GM04504 (cell line): ENCODE data around the gene LGALS1.
A peak's percentile ranks its signal among the peaks of the same experiment; 100 is the strongest.

Experiments
- DNase-seq: peaks from one replicate; pipeline ENCODE4 v3.0.0-alpha.2; 2012; ENCODE audit warnings: low read depth

LGALS1 gene

DNA sequence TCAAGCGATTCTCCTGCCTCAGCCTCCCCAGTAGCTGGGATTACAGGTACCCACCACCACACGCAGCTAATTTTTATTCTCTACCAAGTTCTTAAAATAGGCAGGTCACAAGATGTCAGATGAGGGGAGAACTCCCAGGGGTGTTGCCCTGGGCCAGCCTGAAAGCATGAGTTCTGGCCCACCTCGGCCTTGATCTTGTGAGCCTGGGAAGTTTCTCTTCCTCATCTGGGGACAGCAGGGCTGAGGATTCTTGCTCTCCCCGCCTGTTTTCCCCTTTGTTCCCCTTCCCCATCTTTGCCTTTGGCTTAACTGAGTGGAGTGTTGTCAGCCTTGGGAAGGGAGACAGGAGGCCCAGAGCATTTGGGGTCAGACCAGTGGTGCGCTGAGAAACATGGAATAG lies 13.4 kb upstream of the LGALS1 start:
- DNase-seq = no peak

DNA sequence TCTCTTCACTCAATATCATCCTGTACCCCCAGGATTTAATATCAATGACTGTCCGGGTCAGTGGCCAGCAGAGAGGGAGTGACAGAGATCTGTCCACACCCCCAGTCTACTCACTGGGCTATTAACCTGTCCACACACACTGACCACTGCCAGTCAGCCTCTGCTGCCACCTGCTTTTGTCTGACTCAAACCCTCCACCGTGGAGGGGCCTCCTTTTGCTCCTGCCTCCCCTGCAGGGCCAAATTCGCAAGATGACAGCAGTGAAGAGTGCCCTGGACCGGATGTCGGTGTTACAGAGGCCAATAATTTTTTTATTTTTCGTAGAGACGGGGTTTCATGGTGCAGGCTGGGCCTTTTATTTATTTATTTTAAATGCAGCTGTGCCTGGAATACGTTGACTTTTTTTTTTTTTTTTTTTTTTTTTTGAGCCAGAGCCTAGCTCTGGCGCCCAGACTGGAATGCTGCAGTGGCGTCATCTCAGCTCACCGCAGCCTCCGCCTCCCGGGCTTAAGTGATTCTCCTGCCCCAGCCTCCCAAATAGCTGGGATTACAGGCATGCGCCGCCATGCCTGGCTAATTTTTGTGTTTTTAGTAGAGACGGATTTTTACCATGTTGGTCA lies 11.8 kb upstream of the LGALS1 start:
- no peak for DNase-seq

DNA sequence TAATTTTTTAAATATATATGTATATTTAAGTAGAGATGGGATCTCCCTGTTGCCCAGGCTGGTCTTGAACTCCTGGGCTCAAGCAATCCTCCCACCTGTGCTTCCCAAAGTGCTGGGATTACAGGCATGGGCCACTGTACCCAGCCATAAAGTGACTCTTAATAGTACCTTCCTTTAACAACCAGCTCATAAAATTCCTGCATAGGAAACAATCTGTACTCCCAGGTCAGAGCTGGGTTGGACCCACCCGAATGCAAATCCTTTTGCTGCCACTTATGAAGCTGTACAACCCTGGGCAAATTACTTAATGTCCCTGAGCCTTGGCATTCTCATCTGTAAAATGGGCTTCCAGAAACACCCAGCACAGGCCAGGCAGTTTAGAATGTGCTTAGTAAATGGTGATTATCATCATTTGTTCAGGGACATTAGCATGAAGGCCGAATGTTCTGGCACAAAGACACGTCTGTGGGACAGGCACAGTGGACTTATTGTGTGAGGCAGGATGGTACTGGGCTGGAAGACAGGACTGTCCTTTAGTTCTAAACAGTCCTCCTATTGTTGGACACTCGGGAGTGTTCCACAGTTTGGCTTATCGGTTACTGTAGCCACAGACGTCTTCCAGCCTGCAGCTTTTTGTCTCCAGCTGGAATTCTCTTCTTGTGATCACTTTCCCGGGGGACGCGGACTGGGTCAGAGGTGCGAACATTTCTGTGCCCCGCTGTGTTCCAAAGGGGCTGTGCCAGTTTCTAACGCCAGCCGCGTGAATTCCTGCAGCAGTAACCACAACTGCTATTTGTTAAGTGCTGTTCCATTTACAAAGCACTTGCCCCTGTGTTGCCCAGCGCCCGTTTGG lies 11.0 kb upstream of the LGALS1 start:
- DNase-seq = no peak

DNA sequence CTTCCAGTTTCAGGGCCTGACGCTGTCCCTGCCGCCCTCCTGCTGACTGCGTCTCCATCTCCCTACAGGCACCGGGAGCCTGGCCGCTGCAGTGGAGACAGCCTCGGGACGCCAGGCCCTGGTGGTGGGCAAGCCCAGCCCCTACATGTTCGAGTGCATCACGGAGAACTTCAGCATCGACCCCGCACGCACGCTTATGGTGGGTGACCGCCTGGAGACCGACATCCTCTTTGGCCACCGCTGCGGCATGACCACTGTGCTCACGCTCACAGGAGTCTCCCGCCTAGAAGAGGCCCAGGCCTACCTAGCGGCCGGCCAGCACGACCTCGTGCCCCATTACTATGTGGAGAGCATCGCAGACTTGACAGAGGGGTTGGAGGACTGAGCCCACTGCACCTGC lies 9.9 kb upstream of the LGALS1 start:
- no peak for DNase-seq

DNA sequence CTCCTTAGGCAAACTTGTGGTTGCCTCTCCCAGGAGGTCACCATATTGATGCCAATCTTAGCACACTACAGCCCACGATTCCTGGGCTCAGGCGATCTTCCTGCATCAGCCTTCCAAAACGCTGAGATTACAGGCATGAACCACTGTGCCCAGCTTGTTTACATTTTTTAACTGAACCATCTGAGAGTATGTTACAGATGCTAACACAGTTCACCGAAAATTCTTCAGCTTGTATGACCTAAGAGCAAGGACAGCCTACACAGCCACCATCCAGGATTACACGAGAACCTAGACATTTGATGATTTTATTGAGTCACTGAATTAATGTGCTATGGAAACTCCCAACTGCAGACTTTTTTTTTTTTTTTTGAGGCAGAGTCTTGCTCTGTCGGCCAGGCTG lies 5.8 kb upstream of the LGALS1 start:
- peak; percentile 65 for DNase-seq

DNA sequence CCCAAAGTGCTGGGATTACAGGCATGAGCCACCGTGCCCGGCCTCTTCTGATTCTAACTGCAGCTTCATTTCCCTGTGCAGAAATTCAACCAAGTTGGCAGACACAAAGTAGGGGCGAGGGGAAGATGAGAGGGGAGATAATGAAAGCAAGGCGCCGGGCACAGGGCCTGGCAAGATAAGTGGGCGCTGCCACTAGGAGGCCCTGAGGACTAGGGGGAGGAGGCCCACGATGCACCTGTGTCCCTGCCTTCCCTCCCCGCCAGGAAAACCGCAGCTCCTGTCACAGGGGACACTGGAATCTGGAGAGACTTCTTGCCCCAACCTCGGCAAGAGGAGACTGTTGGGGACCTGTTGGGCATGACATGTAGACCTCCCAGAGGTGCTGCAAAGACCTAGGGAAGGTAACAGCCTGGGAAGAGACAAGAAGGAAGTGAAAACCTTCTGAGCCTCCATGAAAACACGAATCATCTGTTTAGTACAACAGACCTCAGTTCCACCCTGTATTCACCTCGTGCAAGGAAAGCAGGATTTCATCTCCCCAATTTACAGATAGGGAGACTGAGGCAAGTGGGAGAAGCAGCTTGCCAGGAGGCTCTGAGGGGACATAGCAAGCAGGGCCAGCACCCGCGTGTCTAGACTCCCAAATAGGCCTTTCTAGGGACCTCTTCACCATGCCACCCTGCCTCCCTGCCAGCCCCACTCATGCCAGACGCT lies 3.1 kb upstream of the LGALS1 start:
- DNase-seq = no peak

DNA sequence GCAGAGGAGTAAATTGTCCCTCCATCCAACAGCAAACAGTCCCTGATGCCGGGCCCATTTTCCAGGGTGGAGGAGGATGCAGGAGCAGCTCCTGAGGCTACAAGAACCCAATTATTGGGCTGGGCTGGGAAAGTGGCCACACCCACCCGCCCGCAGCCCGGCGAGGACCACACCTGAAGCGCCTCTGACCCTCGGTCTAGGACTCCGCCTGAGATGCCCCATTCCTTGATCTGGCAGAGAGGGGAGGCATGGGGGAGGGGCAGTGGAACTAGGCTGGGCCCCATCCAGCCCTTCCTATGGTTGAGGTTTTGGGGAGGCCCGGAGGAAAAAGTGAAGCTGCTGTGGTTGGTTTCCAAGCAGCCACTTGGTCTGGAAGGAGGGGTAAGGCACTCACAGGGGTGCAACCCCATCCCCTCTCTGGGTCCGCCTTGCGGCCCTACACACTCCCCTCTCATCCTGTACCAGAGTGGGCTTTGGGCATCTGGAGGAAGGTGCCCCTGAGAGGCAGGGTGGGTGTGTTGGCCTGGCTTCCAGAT lies 2.4 kb upstream of the LGALS1 start:
- DNase-seq = no peak

DNA sequence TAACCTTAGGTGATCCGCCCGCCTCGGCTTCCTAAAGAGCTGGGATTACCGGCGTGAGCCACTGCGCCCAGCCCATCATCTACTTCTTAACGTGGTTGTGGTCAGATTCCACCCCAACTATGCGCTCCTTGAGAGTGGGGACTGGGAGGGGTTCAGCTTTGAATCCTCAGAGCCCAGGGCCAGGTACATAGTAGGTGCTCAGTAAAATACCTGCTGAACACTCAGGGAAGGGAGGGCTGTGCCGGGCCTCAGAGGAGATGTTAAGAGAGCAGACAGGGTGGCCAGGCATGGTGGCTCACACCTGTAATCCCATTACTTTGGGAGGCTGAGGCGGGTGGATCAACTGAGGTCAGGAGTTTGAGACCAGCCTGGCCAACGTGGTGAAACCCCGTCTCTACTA lies 1.2 kb upstream of the LGALS1 start:
- DNase-seq = no peak

DNA sequence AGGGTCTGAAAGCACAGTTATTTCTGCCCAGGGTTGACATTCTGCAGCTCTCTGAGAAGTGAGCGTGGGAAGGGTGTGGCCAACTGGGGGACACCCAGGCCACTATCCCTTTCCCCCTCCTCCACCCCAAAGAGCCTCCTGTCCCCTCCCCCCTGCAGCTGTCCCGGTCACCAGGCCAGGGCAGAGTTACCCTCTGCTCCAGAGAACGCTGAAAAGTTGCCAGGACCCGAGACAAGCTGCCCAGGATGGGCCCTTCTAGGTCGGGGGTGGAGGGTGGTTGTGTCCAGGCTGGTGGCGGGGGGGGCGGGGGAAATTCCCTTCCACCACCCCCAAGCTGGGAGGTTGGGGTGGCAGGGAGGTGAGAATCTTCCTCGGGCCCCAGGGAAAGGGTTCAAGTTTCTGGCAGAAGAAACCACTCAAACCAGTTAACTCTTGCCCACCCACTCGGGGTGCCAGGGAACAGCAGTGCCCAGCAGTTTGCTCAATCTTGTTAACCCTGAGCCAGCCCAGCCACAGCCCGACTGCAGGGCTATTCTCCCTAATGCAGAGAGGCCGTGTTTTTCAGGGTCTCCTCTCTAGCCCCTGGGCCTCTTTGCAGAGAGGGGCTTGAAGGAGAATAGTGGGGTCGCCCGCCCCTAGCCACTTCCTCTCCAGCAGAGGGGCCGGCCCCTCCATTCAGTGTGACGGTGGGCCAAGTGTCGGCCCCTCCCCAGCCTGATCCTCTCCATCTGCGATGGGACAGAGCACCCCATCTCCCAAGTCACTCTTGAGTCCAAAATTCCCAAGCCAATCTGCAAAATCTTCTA lies 697 bp downstream of the LGALS1 start:
- DNase-seq = no peak

DNA sequence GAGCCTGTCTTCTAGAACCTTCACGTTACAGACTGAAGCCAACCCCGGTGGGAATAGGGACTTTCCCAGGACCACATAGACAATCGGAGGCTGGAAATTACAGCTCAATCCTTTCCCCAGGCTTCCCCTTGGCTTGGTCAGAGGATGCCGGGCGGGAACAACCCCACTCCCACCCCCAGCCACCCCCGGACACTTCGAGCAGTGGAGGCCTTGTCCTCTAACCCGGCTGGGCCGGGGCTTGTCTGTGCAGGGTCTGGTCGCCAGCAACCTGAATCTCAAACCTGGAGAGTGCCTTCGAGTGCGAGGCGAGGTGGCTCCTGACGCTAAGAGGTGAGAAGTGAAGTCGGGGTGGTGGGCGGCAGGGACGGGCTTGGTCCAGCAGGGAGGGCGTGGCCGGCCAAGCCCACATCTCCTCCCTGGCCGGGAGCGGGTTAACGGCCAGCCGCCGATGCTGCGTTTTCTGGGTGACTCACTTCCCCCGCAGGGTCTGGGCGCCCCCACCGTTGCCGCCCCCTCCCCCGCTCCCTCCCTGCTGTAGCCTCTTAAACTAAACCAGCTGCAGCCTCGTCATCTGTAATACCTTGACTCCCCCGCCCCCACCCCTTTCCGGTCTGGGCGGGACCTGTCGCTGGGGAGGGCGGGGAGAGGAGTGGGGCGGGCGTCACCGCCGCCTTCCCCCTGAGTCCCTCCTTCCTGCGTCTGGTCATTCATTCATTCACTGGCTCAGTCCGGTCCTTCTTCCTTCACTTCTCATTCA lies 1.5 kb downstream of the LGALS1 start:
- DNase-seq = peak; percentile 97

DNA sequence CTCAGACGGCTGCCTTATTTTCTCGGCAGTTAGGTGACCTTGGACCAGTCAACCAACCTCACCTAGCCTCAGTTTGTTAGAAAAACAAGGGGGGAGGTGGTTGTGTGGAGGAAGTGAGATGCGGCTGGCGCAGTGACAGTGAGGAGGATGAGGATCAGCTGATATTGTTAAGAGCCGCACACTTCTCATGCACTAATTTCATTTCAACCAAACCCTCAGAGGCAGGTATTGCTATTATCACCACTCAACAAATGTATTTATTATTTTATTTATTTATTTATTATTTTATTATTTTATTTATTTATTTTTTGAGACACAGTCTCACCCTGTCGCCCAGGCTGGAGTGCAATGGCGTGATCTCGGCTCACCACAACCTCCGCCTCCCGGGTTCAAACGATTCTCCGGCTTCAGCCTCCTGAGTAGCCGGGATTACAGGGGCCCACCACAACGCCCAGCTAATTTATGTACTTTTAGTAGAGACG lies 2.1 kb downstream of the LGALS1 start:
- no peak for DNase-seq

DNA sequence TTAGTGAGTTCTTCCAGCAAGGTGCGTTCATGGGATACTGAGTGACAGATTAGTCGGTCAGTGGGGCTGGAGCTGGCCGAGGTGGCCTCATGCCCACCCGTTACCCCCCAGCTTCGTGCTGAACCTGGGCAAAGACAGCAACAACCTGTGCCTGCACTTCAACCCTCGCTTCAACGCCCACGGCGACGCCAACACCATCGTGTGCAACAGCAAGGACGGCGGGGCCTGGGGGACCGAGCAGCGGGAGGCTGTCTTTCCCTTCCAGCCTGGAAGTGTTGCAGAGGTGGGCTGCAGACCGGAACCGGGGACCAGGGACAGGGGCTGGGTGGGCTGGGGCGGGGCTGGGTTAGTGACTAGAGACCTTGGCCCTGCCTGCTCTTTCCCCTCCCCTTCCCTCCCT lies 2.9 kb downstream of the LGALS1 start:
- no peak for DNase-seq

DNA sequence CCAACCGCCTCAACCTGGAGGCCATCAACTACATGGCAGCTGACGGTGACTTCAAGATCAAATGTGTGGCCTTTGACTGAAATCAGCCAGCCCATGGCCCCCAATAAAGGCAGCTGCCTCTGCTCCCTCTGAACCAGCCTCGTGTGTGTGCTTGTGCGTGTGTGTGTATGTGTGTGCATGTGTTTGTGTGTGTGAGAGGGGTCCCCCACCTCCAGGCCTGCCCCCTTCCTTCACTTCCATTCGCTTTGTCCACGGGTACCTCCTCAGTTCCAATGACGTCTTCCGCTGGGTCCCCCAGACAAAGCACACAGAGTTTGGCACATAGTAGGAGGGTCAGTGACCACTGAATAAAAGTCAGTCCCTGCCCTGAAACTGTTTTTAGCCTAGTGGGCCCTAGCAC lies 4.2 kb downstream of the LGALS1 start:
- no peak for DNase-seq

DNA sequence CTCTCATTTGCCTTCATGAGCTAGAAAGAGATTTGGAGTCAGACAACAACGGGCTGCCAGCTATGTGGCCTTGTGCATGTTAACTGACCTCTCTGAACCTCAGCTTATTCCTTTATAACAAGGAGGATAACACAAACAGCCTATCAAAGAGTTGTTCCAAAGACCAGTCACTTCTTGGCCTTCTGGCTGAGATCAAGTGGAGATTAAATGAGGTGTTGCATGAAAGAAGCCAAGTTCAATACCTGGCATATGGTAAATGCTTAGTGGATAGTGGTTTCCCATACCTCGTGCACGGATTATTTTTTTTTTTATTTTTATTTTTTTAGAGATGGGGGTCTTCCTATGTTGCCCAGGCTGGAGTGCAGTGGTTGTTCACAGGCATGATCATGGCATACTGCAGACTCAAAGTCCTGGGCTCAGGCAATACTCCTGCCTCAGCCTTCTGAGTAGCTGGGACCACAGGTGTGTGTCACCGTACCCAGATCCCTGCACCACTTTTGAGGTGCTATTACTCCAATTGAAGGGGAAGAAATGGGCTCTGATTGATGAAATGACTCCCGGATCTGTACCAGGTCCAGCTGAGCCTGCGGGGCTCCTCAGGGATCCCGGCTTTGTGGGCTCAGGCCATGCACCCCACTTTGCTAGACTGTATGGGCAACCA lies 4.9 kb downstream of the LGALS1 start:
- no peak for DNase-seq

DNA sequence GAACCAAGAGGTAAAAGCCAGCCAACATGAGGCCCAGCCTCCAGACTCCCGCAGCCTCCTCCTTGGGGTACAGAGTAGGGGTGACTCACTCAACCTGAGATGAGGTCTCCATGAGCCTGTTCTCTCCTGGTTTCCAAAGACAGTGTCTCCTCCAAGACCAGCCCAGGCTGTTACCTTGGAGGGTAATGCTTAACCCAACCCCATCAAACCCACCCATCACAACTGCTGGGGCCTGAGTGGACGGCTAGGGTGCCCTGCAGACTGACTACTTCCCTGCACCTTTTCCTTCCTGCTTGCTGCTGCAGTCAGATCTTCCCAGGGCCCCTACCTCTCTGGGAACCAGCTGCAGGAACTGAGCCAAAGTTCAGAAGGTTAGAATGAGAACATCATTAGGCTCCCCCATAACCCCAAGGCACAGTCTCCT lies 5.6 kb downstream of the LGALS1 start:
- no peak for DNase-seq

DNA sequence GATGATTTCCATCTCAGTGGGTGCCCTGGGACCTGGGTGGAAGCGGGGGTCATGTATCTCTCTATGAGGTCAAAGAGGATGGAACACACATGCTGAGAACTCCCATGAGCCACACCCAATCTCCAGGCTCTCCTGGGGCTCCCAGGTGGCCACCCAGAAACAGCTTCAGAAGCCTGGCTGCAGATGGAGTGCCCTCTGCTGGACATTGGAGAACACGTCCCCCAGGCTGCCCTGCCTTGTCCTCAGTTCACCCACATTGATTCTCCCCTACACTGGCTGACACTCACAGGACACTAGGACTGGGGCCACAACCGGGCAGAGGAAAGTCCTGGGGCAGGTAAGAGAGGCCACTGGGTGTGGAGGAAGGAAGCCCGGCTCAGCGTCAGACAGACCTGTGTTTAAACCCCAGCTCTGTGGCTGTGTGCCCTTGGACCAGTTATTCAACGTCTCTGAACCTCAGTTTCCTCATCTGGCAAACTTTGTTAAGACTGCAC lies 6.2 kb downstream of the LGALS1 start:
- peak; percentile 67 for DNase-seq

DNA sequence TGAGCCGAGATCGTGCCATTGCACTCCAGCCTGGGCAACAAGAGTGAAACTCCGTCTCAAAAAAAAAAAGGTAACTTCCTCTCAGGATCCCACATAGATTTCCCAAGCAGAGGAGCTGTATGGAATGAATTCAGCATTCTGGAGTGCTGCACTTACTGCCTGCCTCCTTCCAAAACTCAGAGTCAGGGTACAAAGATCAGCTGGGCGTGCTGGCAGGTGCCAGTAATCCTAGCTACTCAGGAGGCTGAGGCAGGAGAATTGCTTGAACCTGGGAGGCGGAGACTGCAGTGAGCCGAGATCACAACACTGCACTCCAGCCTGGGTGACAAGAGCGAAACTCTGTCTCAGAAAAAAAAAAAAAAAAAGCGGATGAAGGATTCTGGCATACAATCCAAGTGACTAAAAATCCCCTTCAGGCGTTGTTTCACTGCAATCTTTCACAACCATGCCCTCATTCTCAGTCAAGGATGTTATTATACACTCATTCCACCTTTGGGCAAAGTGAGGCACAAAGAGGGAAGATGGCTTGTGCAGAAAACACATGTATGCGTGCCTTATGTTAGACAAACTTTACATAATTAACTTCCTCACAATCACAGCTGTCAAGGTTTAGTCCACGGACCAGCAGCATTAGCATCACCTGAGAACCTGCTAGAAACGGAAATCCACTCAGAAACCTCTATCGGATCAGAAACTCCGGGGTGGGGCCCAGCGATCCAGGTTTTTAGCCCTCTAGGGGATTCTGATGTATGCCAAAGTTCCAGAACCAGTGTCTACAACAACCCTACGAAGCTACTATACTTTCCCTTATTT lies 9.6 kb downstream of the LGALS1 start:
- no peak for DNase-seq

DNA sequence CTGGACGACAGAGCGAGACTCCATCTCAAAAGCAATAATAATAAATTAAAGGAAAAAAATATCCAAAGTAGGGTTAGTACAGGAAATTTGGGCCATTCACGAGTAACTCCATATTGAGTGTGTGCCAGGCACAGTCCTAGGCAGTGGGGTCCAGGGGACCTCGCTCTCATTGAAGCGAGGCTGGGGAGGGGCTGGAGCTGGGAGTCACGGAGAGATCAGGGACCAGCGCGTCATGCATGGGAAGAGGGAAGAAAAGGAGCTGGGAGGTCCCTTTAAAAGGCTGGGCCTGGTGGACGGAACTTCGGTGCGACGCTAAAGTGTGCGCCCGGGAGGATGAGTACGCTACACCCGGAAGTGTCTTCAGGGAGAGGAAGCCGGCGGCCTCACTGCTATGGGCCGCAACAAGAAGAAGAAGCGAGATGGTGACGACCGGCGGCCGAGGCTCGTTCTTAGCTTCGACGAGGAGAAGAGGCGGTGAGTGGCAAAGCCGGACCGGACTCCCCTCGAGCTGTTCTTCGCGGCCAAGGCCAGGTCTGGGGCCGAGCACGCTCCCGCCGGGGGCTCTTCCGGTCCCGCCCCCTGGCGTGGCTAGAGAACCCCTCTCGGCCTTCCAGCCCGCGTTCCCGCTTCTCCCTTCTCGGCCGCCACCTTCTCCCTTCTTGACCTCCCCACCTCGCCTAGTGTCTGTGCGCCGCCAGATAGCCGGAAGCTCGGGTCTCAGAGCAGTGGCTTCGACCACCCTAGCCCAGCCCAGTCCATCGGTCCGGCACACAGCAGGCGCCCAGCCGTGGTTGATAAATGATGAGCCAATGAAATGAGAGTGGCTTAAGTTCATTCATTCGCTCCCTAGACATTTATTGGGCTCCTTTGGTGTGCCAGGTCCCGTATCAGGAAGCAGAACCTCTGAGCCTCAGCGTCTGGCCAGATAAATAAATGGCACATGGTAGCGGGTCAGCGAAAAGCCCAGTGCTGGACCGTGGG lies 10.9 kb downstream of the LGALS1 start, which contains the start of gene NOL12:
TSS of gene NOL12 (plus strand) at position 342 of the 981 bp plus-strand sequence. CDS start at position 392, 50 bp downstream.
- peak; percentile 71 for DNase-seq
